GM23338 (cell line): ENCODE results near the gene TFCP2. TPM values are rescaled to one million over a fixed set of nuclear protein-coding genes. Genes with fewer than 3 reads are reported as not detected.

Experiments used
- ATAC-seq: fragments of 200-7000 bp; cut with Tn5 transposase; 3 replicates; pipeline ENCODE4 v1.9.1; 2020
- DNase-seq: peaks from one replicate; pipeline ENCODE4 v3.0.0-alpha.2; 2015; ENCODE audit warnings: low spot score
- H2AFZ ChIP-seq: fragments of 200-600 bp; sonication (generic); 2 replicates; pipeline ENCODE4 v1.8.0; 2016; ENCODE audit warnings: antibody characterized with exemption, mild to moderate bottlenecking, moderate library complexity
- H3F3A ChIP-seq: fragments of 200-600 bp; sonication (generic); replicated peaks from 2 replicates; pipeline ENCODE4 v1.8.0; 2017; ENCODE audit warnings: antibody characterized with exemption, mixed run types, low read depth
- H3K27ac ChIP-seq: fragments of 200-600 bp; sonication (generic); 2 replicates; pipeline ENCODE4 v1.6.1; 2016; ENCODE audit warnings: low read depth
- H3K27me3 ChIP-seq: fragments of 200-600 bp; sonication (generic); 2 replicates; pipeline ENCODE4 v1.8.0; 2016; ENCODE audit warnings: mild to moderate bottlenecking, mixed run types, moderate library complexity; ENCODE audit not compliant: insufficient read depth
- H3K36me3 ChIP-seq: fragments of 200-600 bp; sonication (generic); 2 replicates; pipeline ENCODE4 v1.8.0; 2016; ENCODE audit warnings: mild to moderate bottlenecking; ENCODE audit not compliant: insufficient read depth
- H3K4me1 ChIP-seq: fragments of 200-600 bp; sonication (generic); 2 replicates; pipeline ENCODE4 v1.8.0; 2016; ENCODE audit warnings: mild to moderate bottlenecking, moderate library complexity; ENCODE audit not compliant: insufficient read depth
- H3K4me2 ChIP-seq: fragments of 200-600 bp; sonication (generic); 2 replicates; pipeline ENCODE4 v1.7.1; 2017; ENCODE audit warnings: mixed run types
- H3K4me3 ChIP-seq: fragments of 200-600 bp; sonication (generic); 2 replicates; pipeline ENCODE4 v1.6.1; 2016; ENCODE audit warnings: mixed run types
- H3K79me2 ChIP-seq: fragments of 200-600 bp; sonication (generic); replicated peaks from 2 replicates; pipeline ENCODE4 v1.8.0; 2017; ENCODE audit warnings: mild to moderate bottlenecking; ENCODE audit not compliant: insufficient read depth
- H3K9me2 ChIP-seq: fragments of 200-600 bp; sonication (generic); 2 replicates; pipeline ENCODE4 v1.8.0; 2017; ENCODE audit not compliant: insufficient read depth
- H4K20me1 ChIP-seq: fragments of 200-600 bp; sonication (generic); replicated peaks from 2 replicates; pipeline ENCODE4 v1.8.0; 2017; ENCODE audit warnings: mild to moderate bottlenecking; ENCODE audit not compliant: insufficient read depth
- H3K27ac Mint-ChIP-seq: 2 replicates; pipeline ENCODE4 v1.8.0; 2020; ENCODE audit warnings: inconsistent platforms, mild to moderate bottlenecking, moderate library complexity, mixed read lengths
- H3K27me3 Mint-ChIP-seq: 3 replicates; pipeline ENCODE4 v1.8.0; 2022; ENCODE audit warnings: low read depth, mild to moderate bottlenecking, moderate library complexity, mixed read lengths, inconsistent platforms; ENCODE audit not compliant: insufficient read depth, poor library complexity
- H3K36me3 Mint-ChIP-seq: 3 replicates; pipeline ENCODE4 v1.8.0; 2021; ENCODE audit warnings: low read depth, mild to moderate bottlenecking, inconsistent platforms, moderate library complexity, mixed read lengths
- H3K4me1 Mint-ChIP-seq: 3 replicates; pipeline ENCODE4 v1.8.0; 2020; ENCODE audit warnings: mild to moderate bottlenecking, inconsistent platforms, mixed read lengths
- H3K4me3 Mint-ChIP-seq: 3 replicates; pipeline ENCODE4 v1.8.0; 2021; ENCODE audit warnings: moderate library complexity, mild to moderate bottlenecking, inconsistent platforms, mixed read lengths
- H3K9me3 Mint-ChIP-seq: 3 replicates; pipeline ENCODE4 v1.8.0; 2020; ENCODE audit warnings: moderate library complexity, mild to moderate bottlenecking, inconsistent platforms, mixed read lengths
- CREB1 ChIP-seq: fragments of 250-450 bp; sonication (Bioruptor Pico); IDR thresholded peaks from 2 replicates; pipeline ENCODE4 v1.5.0; 2020; ENCODE audit warnings: low read depth, mild to moderate bottlenecking, moderate library complexity
- ETS1 ChIP-seq: IDR thresholded peaks from 2 replicates; pipeline ENCODE4 v1.6.1; 2016; ENCODE audit warnings: antibody characterized with exemption
- EZH2 ChIP-seq: fragments of 200-600 bp; sonication (generic); IDR thresholded peaks from one replicate; pipeline ENCODE4 v1.8.0; 2017; ENCODE audit warnings: antibody characterized with exemption, mild to moderate bottlenecking, low read depth; ENCODE audit not compliant: unreplicated experiment
- EZH2phosphoT487 ChIP-seq: fragments of 200-600 bp; sonication (generic); IDR thresholded peaks from one replicate; pipeline ENCODE4 v1.8.1; 2018; ENCODE audit warnings: antibody characterized with exemption; ENCODE audit not compliant: unreplicated experiment
- NANOG ChIP-seq: IDR thresholded peaks from 2 replicates; pipeline ENCODE4 v1.6.1; 2016; ENCODE audit warnings: antibody characterized with exemption, borderline replicate concordance
- POLR2AphosphoS5 ChIP-seq: IDR thresholded peaks from 2 replicates; pipeline ENCODE4 v1.6.1; 2016; ENCODE audit warnings: antibody characterized with exemption, low read depth
- REST ChIP-seq: IDR thresholded peaks from one replicate; pipeline ENCODE4 v1.6.1; 2018; ENCODE audit warnings: antibody characterized with exemption; ENCODE audit not compliant: unreplicated experiment
- ZNF114 ChIP-seq: fragments of 250-450 bp; sonication (Bioruptor Pico); IDR thresholded peaks from 2 replicates; pipeline ENCODE4 v1.5.0; 2020; ENCODE audit warnings: mild to moderate bottlenecking, moderate library complexity
- polyA plus RNA-seq: library from polyadenylated mRNA; unstranded; fragments of >200 nt; fragmentation: Nextera tagmentation; extraction: Ambion mirVana; gene quantifications from 2 replicates; pipeline ENCODE4 v1.2.1, GENCODE V29; 2016
- total RNA-seq: library from RNA; depleted of rRNA; stranded (reverse); fragments of >200 nt; shearing (Covaris generic); gene quantifications from 2 replicates; pipeline ENCODE4 v1.2.3, GENCODE V29; 2014
- TF ChIP-seq, protein P1 (sequence below), 2 experiments: fragments of 200-600 bp in 1 of 2; sonication (generic) in 1 of 2; conservative IDR thresholded peaks; 2 replicates each; pipeline versions ENCODE4 v1.5.1 to v1.6.1; 2016 to 2017; ENCODE audit warnings: antibody characterized with exemption in 2 of 2, low read depth in 2 of 2, mild to moderate bottlenecking in 2 of 2, moderate library complexity in 1 of 2

TFCP2 gene
- total and polyA plus RNA-seq, 2 experiments from 2014 or later = 15.2 to 30.5 TPM

DNA sequence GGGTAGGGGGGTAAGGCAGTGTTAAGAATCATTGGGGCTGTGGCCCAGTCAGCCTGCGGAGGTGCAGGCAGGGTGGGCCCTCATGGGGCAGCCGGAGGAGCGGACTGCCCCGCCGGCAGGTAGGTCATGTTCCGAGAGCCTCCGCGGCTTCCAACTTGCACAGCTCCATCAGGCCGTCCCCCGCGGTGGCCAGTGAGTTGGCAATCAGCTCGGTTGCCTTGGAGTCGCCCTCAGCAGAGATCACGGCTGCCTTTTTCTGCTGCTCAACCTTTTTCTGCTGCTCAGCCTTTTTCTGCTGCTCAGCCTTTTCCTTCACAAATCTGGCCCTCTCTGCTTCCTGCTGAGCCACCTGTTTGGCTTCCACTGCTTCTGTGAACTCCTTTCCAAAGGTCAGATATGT is 48.4 kb downstream of the TFCP2 start:
- H3K9me3 Mint-ChIP-seq = no peaks in the 10 kb centered on the region

More for the DNA sequence above, 48.4 kb downstream of the TFCP2 start:
- Histone ChIP-seq H3F3A (no peaks in the 10 kb centered on the region), H3K9me2 (no peaks in the 10 kb centered on the region), H3K4me1 (no peaks in the 10 kb centered on the region), H3K4me3 (no peak overlapping the region), H3K4me2 (no peak overlapping the region), H2AFZ (no peak overlapping the region), H3K27me3 (no peaks in the 10 kb centered on the region), H3K27ac (0 out of 2 replicates have a peak overlapping the region, but pooled peaks have one; percentile 48), H3K36me3 (no peaks in the 10 kb centered on the region; the same call in 1 of the 2 replicates), H4K20me1 (peaks cover 4% of the 10 kb centered on the region), H3K79me2 (peaks cover 36% of the 10 kb centered on the region)
- 0 out of 2 replicates have a peak overlapping the region, but pooled peaks have one; percentile 48 for H3K27ac Mint-ChIP-seq
- ATAC-seq (peak; percentile 59), DNase-seq (peak; percentile 10)
- peaks cover 3% of the 10 kb centered on the region for H3K27me3 Mint-ChIP-seq
- TF ChIP-seq REST = no peak
- TF ChIP-seq NANOG = no peak
- TF ChIP-seq POLR2AphosphoS5 = no peak
- TF ChIP-seq EZH2 = no peak
- TF ChIP-seq ZNF114 (CRISPR knock-in tag) = no peak
- TF ChIP-seq ETS1 = no peak
- TF ChIP-seq, protein P1, sequence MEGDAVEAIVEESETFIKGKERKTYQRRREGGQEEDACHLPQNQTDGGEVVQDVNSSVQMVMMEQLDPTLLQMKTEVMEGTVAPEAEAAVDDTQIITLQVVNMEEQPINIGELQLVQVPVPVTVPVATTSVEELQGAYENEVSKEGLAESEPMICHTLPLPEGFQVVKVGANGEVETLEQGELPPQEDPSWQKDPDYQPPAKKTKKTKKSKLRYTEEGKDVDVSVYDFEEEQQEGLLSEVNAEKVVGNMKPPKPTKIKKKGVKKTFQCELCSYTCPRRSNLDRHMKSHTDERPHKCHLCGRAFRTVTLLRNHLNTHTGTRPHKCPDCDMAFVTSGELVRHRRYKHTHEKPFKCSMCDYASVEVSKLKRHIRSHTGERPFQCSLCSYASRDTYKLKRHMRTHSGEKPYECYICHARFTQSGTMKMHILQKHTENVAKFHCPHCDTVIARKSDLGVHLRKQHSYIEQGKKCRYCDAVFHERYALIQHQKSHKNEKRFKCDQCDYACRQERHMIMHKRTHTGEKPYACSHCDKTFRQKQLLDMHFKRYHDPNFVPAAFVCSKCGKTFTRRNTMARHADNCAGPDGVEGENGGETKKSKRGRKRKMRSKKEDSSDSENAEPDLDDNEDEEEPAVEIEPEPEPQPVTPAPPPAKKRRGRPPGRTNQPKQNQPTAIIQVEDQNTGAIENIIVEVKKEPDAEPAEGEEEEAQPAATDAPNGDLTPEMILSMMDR (conservative IDR thresholded peaks at IDR 0.05; ENCODE audit: low read depth in 2 of 2) = no peak
- TF ChIP-seq EZH2phosphoT487 = no peak
- TF ChIP-seq CREB1 (CRISPR knock-in tag) = no peak
- H3K36me3 Mint-ChIP-seq = peaks cover 13% of the 10 kb centered on the region
- peaks cover 4% of the 10 kb centered on the region; the same call in 2 of the 3 replicates for H3K4me1 Mint-ChIP-seq
- no peak overlapping the region for H3K4me3 Mint-ChIP-seq
